OCI-LY1 (cell line): ENCODE results near the gene SDK2.

Experiments
- H2AFZ ChIP-seq: fragments of 200-600 bp; sonication (generic), shearing (Covaris generic); 2 replicates; pipeline ENCODE4 v1.6.0; 2014; ENCODE audit warnings: antibody characterized with exemption, mild to moderate bottlenecking, low read length
- H3F3A ChIP-seq: fragments of 200-600 bp; sonication (generic), shearing (Covaris generic); 2 replicates; pipeline ENCODE4 v1.6.0; 2014; ENCODE audit warnings: mild to moderate bottlenecking, antibody characterized with exemption, low read length, moderate library complexity; ENCODE audit not compliant: insufficient read depth
- H3K27ac ChIP-seq: fragments of 200-600 bp; sonication (generic); 2 replicates; pipeline ENCODE4 v1.5.1; 2014; ENCODE audit warnings: low read length, mixed run types, mild to moderate bottlenecking, low read depth; ENCODE audit not compliant: poor library complexity, severe bottlenecking
- H3K27me3 ChIP-seq: fragments of 200-600 bp; sonication (generic); 2 replicates; pipeline ENCODE4 v1.6.0; 2014; ENCODE audit warnings: antibody characterized with exemption, mild to moderate bottlenecking, low read length, moderate library complexity; ENCODE audit not compliant: insufficient read depth
- H3K36me3 ChIP-seq: fragments of 200-600 bp; sonication (generic); 2 replicates; pipeline ENCODE4 v1.6.1; 2014; ENCODE audit warnings: mild to moderate bottlenecking, antibody characterized with exemption, low read length, moderate library complexity, mixed read lengths; ENCODE audit not compliant: insufficient read depth
- H3K4me1 ChIP-seq: fragments of 200-600 bp; sonication (generic); 2 replicates; pipeline ENCODE4 v1.5.1; 2014; ENCODE audit warnings: mild to moderate bottlenecking, low read length, moderate library complexity; ENCODE audit not compliant: insufficient read depth, severe bottlenecking
- H3K4me2 ChIP-seq: fragments of 200-600 bp; sonication (generic), shearing (Covaris generic); 2 replicates; pipeline ENCODE4 v1.6.1; 2014; ENCODE audit warnings: low read length
- H3K4me3 ChIP-seq: fragments of 200-600 bp; sonication (generic); 2 replicates; pipeline ENCODE4 v1.5.1; 2014; ENCODE audit warnings: low read length, low read depth, mild to moderate bottlenecking, mixed read lengths; ENCODE audit not compliant: poor library complexity, severe bottlenecking
- H3K79me2 ChIP-seq: fragments of 200-600 bp; shearing (Covaris generic); 2 replicates; pipeline ENCODE4 v1.6.1; 2016; ENCODE audit warnings: mixed run types, low read length, mixed read lengths; ENCODE audit not compliant: insufficient read depth
- H3K9ac ChIP-seq: fragments of 200-600 bp; sonication (generic), shearing (Covaris generic); 2 replicates; pipeline ENCODE4 v1.6.1; 2014; ENCODE audit warnings: mild to moderate bottlenecking, low read length, mixed read lengths
- H3K9me2 ChIP-seq: fragments of 200-600 bp; sonication (generic), shearing (Covaris generic); 2 replicates; pipeline ENCODE4 v1.6.1; 2014; ENCODE audit warnings: low read depth, mild to moderate bottlenecking, low read length, mixed read lengths
- H3K9me3 ChIP-seq: fragments of 200-600 bp; shearing (Covaris generic); 2 replicates; pipeline ENCODE4 v1.6.1; 2014; ENCODE audit warnings: low read length, mixed read lengths
- H4K20me1 ChIP-seq: fragments of 200-600 bp; sonication (generic), shearing (Covaris generic); 2 replicates; pipeline ENCODE4 v1.6.0; 2016; ENCODE audit warnings: mild to moderate bottlenecking, low read length; ENCODE audit not compliant: insufficient read depth
- EZH2 ChIP-seq: fragments of 200-600 bp; sonication (generic), shearing (Covaris generic); IDR thresholded peaks from 2 replicates; pipeline ENCODE4 v1.8.0; 2017; ENCODE audit warnings: borderline replicate concordance, mixed run types, mild to moderate bottlenecking, antibody characterized with exemption, low read length, moderate library complexity, mixed read lengths
- TF ChIP-seq, protein P1 (sequence below): fragments of 200-600 bp; sonication (generic), shearing (Covaris generic); IDR thresholded peaks from 2 replicates; pipeline ENCODE4 v1.5.1; 2017; ENCODE audit warnings: mild to moderate bottlenecking, antibody characterized with exemption, low read length, moderate library complexity, mixed read lengths

The SDK2 gene

GRCh38 chr17:73552300-73553048 lies 91.8 kb downstream of the SDK2 start:
- no peaks in the 10 kb centered on the region for H3K9me3 ChIP-seq
- no peaks in the 10 kb centered on the region for H3F3A ChIP-seq
- H3K9me2 ChIP-seq = no peaks in the 10 kb centered on the region
- no peak overlapping the region for H3K4me2 ChIP-seq
- H3K27me3 ChIP-seq = no peaks in the 10 kb centered on the region
- H3K27ac ChIP-seq = no peak overlapping the region
- no peak overlapping the region for H3K4me3 ChIP-seq
- no peaks in the 10 kb centered on the region for H3K79me2 ChIP-seq
- no peaks in the 10 kb centered on the region for H3K4me1 ChIP-seq
- TF ChIP-seq EZH2 = no peak
- TF ChIP-seq, protein P1, sequence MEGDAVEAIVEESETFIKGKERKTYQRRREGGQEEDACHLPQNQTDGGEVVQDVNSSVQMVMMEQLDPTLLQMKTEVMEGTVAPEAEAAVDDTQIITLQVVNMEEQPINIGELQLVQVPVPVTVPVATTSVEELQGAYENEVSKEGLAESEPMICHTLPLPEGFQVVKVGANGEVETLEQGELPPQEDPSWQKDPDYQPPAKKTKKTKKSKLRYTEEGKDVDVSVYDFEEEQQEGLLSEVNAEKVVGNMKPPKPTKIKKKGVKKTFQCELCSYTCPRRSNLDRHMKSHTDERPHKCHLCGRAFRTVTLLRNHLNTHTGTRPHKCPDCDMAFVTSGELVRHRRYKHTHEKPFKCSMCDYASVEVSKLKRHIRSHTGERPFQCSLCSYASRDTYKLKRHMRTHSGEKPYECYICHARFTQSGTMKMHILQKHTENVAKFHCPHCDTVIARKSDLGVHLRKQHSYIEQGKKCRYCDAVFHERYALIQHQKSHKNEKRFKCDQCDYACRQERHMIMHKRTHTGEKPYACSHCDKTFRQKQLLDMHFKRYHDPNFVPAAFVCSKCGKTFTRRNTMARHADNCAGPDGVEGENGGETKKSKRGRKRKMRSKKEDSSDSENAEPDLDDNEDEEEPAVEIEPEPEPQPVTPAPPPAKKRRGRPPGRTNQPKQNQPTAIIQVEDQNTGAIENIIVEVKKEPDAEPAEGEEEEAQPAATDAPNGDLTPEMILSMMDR = no peak
- no peaks in the 10 kb centered on the region for H3K36me3 ChIP-seq
- H3K9ac ChIP-seq = no peak overlapping the region
- no peak overlapping the region for H2AFZ ChIP-seq
- H4K20me1 ChIP-seq = no peaks in the 10 kb centered on the region

DNA sequence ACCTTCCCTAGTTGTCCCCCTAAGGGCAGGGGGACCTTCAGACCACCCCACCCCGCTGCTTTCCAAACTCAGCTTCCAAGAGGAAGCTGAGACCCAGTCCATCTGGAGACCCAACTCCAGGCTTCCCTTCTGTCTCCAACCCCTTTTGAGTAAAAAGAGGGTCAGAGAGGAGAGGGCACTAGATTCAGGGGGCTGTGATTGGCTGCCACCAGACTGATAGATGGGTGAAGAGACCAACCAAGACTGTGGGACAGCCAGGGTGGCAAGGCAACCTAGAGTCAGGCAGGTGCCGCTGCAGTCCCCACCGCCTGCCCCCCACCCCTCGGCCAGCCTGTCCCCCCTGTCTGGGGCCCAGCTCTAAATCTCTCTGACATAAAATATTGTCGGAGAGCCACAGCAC lies 92.5 kb downstream of the SDK2 start:
- Histone ChIP-seq H4K20me1 (no peaks in the 10 kb centered on the region), H3K79me2 (no peaks in the 10 kb centered on the region), H3K27ac (no peak overlapping the region), H3K9me3 (no peaks in the 10 kb centered on the region), H3K9me2 (no peaks in the 10 kb centered on the region), H3F3A (no peaks in the 10 kb centered on the region), H2AFZ (no peak overlapping the region), H3K4me3 (no peak overlapping the region), H3K36me3 (no peaks in the 10 kb centered on the region), H3K9ac (no peak overlapping the region), H3K27me3 (no peaks in the 10 kb centered on the region), H3K4me2 (no peak overlapping the region), H3K4me1 (no peaks in the 10 kb centered on the region)
- no peak for TF ChIP-seq EZH2
- TF ChIP-seq, protein P1 = no peak

- no peaks in the 10 kb centered on the region for H3F3A ChIP-seq
- H3K4me2 ChIP-seq = no peak overlapping the region
- no peaks in the 10 kb centered on the region for H3K27me3 ChIP-seq
- H3K9me2 ChIP-seq = no peaks in the 10 kb centered on the region
- H3K9me3 ChIP-seq = no peaks in the 10 kb centered on the region
- H3K27ac ChIP-seq = no peak overlapping the region
- no peak overlapping the region for H3K9ac ChIP-seq
- H4K20me1 ChIP-seq = no peaks in the 10 kb centered on the region
- H3K36me3 ChIP-seq = no peaks in the 10 kb centered on the region
- no peaks in the 10 kb centered on the region for H3K4me1 ChIP-seq
- H2AFZ ChIP-seq = no peak overlapping the region
- TF ChIP-seq EZH2 = no peak
- TF ChIP-seq, protein P1 = no peak
- H3K79me2 ChIP-seq = no peaks in the 10 kb centered on the region
- H3K4me3 ChIP-seq = no peak overlapping the region
Measured at GRCh38 chr17:73551144-73551543, 93.1 kb downstream of the SDK2 start.
